ENCODE data around the gene TEX13B. TPM values are rescaled to one million over a fixed set of nuclear protein-coding genes. Genes with fewer than 3 reads are reported as not detected.

TEX13B gene
- total and polyA plus RNA-seq, 4 donors, result not detected

GRCh38 chrX:107940095-107940494 is 42.1 kb downstream of the TEX13B start:
- Histone ChIP-seq H3K27ac (ENCODE audit: low read depth in 1 of 2, low read length in 2 of 2) (no peak overlapping the region), H3K36me3 (ENCODE audit: control insufficient read depth in 4 of 4, insufficient read depth in 3 of 4, low read depth in 1 of 4, low read length in 3 of 4) (no peaks in the 10 kb centered on the region), H3K9me3 (ENCODE audit: control insufficient read depth in 4 of 4, low read length in 3 of 4) (peaks cover 0 to 2% (median 0%) of the 10 kb centered on the region in 4 donors), H3K27me3 (ENCODE audit: control insufficient read depth in 4 of 4, insufficient read depth in 4 of 4, low read length in 3 of 4) (peaks cover 0 to 2% (median under 1%) of the 10 kb centered on the region in 4 donors), H3K4me1 (ENCODE audit: control insufficient read depth in 4 of 4, insufficient read depth in 4 of 4, low read length in 3 of 4) (no peaks in the 10 kb centered on the region), H3K9ac (ENCODE audit: low read depth in 1 of 2, low read length in 2 of 2) (no peak overlapping the region), H3K4me3 (ENCODE audit: low read depth in 1 of 3, low read length in 3 of 3) (no peak overlapping the region)
- TF ChIP-seq GABPA (IDR thresholded peaks at IDR 0.05 in 1 of 2, conservative IDR thresholded peaks at IDR 0.05 in 1 of 2) (no peak), JUND (IDR thresholded peaks at IDR 0.05) (no peak), RAD21 (IDR thresholded peaks at IDR 0.05) (no peak), ZBTB33 (IDR thresholded peaks at IDR 0.05) (no peak), MAX (IDR thresholded peaks at IDR 0.05) (no peak), SP1 (IDR thresholded peaks at IDR 0.05) (no peak), TAF1 (conservative IDR thresholded peaks at IDR 0.05) (no peak), NR2F2 (IDR thresholded peaks at IDR 0.05) (no peak), EGR1 (IDR thresholded peaks at IDR 0.05; ENCODE audit: low read depth in 2 of 2) (no peak), HNF4A (conservative IDR thresholded peaks at IDR 0.05) (no peak), HNF4G (IDR thresholded peaks at IDR 0.05) (no peak), ATF3 (IDR thresholded peaks at IDR 0.05) (no peak), REST (IDR thresholded peaks at IDR 0.05) (no peak), FOXA1 (IDR thresholded peaks at IDR 0.05) (no peak), CTCF (IDR thresholded peaks at IDR 0.05; ENCODE audit: low read depth, low read length, missing input control) (no peak), RXRA (IDR thresholded peaks at IDR 0.05) (no peak), YY1 (IDR thresholded peaks at IDR 0.05) (no peak), FOXA2 (IDR thresholded peaks at IDR 0.05) (no peak)
- DNase-seq (ENCODE audit: low spot score), result no peak
- 58% methylated on average over 3 of the region's 3 CpGs for WGBS

All from liver (tissue), 9 donors.